ENCODE data around the gene PLCH1. TPM values are rescaled to one million over a fixed set of nuclear protein-coding genes. Genes with fewer than 3 reads are reported as not detected.

The PLCH1 gene
- total and polyA plus RNA-seq, 2 of the 8 experiments (the other 6 are each of a cell fraction or from before 2014, with no cell fraction given): 5.8 to 17.2 TPM

DNA sequence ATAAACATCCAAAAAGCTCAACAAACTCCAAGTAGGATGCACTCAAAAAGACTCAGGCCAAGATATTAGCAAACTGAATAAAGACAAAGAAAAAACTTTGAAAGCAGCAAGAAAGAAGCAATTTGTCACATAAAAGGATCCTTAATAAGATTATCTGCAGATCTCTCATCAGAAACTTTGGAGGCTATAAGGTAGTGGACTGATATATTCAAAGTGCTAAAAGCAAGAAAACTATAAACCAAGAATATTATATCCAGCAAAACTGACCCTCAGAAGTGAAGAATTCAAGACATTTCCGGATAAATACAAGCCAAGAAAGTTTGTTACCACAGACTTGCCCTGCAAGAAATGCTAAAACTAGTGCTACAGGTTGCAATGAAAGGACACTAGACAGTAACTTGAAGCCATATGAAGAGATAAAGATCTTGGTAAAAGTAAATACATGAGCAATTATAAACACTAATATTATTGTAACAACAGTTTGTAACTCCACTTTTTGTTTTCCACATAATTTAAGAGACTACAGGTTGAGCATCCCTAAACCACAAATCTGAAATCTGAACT, 37.6 kb upstream of the PLCH1 start:
- no peaks in the 10 kb centered on the region for H3K9me3 ChIP-seq (ENCODE audit: insufficient read depth in 2 of 2, low read depth in 1 of 2, low read length in 1 of 2)
- H3K4ac ChIP-seq (replicated peaks; ENCODE audit: insufficient read length, low read depth, low read length): no peak overlapping the region
- WGBS, 2 experiments (ENCODE audit: extremely low coverage in 1 of 2, insufficient coverage in 1 of 2, insufficient read length in 1 of 2, insufficient replicate concordance in 2 of 2, low coverage in 1 of 2, low lambda C conversion rate in 2 of 2, missing lambda C conversion rate in 1 of 2): 88% methylated on average over 1 of the region's 1 CpG; no CpG with 5 or more reads in 1 of the 2 experiments
- H4K20me1 ChIP-seq (replicated peaks in 1 of 2; ENCODE audit: control insufficient read depth in 1 of 2, insufficient read depth in 2 of 2, low read length in 2 of 2): no peaks in the 10 kb centered on the region
- H2AK5ac ChIP-seq (ENCODE audit: low read depth, low read length): no peak overlapping the region
- H3K79me1 ChIP-seq (ENCODE audit: low read depth, low read length): no peaks in the 10 kb centered on the region
- no peaks in the 10 kb centered on the region for H3K27me3 ChIP-seq (replicated peaks in 1 of 4; ENCODE audit: control insufficient read depth in 3 of 4, extremely low read depth in 1 of 4, insufficient read depth in 3 of 4, low read length in 3 of 4)
- H2BK120ac ChIP-seq (replicated peaks; ENCODE audit: low read depth, low read length): no peak overlapping the region
- no peak overlapping the region for H3K14ac ChIP-seq (ENCODE audit: insufficient read length)
- no peak overlapping the region for H3K9ac ChIP-seq (replicated peaks in 1 of 4; ENCODE audit: extremely low read depth in 1 of 4, low read depth in 3 of 4, low read length in 3 of 4)
- no peak for DNase-seq (ENCODE audit: low read depth in 1 of 2, low spot score in 2 of 2)
- FAIRE-seq: no peak
- no peak overlapping the region for H2AFZ ChIP-seq (ENCODE audit: low read length)
- TF ChIP-seq NANOG (IDR thresholded peaks at IDR 0.05; ENCODE audit: insufficient read depth, low read depth, low read length, poor library complexity, severe bottlenecking): no peak
- no peak for TF ChIP-seq CEBPB (IDR thresholded peaks at IDR 0.05; ENCODE audit: low read depth, low read length)
- TF ChIP-seq BACH1 (IDR thresholded peaks at IDR 0.05; ENCODE audit: low read length): no peak
- TF ChIP-seq KDM4A (IDR thresholded peaks at IDR 0.05; ENCODE audit: low read depth, low read length, severe bottlenecking): no peak
- TF ChIP-seq SIRT6 (IDR thresholded peaks at IDR 0.05; ENCODE audit: low read length): no peak
- TF ChIP-seq, protein P1, sequence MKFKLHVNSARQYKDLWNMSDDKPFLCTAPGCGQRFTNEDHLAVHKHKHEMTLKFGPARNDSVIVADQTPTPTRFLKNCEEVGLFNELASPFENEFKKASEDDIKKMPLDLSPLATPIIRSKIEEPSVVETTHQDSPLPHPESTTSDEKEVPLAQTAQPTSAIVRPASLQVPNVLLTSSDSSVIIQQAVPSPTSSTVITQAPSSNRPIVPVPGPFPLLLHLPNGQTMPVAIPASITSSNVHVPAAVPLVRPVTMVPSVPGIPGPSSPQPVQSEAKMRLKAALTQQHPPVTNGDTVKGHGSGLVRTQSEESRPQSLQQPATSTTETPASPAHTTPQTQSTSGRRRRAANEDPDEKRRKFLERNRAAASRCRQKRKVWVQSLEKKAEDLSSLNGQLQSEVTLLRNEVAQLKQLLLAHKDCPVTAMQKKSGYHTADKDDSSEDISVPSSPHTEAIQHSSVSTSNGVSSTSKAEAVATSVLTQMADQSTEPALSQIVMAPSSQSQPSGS (IDR thresholded peaks at IDR 0.05; ENCODE audit: low read length): no peak
- TF ChIP-seq SP4 (IDR thresholded peaks at IDR 0.05; ENCODE audit: low read length): no peak
- ChIA-PET CTCF (ENCODE audit: partially characterized antibody) (no interaction called here), POLR2A (ENCODE audit: partially characterized antibody) (interaction anchor here (0.7 kb wide), 1 partner anchor 23 kb away, joined by 3 read pairs; no protein-coding TSS in a partner anchor)
- H3K4me2 ChIP-seq (ENCODE audit: insufficient read depth in 1 of 2, low read depth in 2 of 2, low read length in 2 of 2): no peak overlapping the region
- no peaks in the 10 kb centered on the region for H3K79me2 ChIP-seq (ENCODE audit: control insufficient read depth in 1 of 2, insufficient read depth in 2 of 2, low read length in 2 of 2)
- no peak overlapping the region for H2BK5ac ChIP-seq (ENCODE audit: low read depth, low read length)
- H3K4me1 ChIP-seq (replicated peaks in 1 of 4; ENCODE audit: control insufficient read depth in 3 of 4, insufficient read depth in 4 of 4, low read length in 3 of 4): no peaks in the 10 kb centered on the region
- H4K91ac ChIP-seq (replicated peaks; ENCODE audit: insufficient read length, low read length): no peak overlapping the region
- H2BK12ac ChIP-seq (ENCODE audit: low read depth, low read length): no peak overlapping the region
- no peak overlapping the region for H4K5ac ChIP-seq (ENCODE audit: insufficient read length, low read depth, low read length)
- no peak overlapping the region for H3K23ac ChIP-seq (ENCODE audit: insufficient read length)
- H3K36me3 ChIP-seq (ENCODE audit: control insufficient read depth in 2 of 4, insufficient read depth in 4 of 4, low read length in 3 of 4): no peaks in the 10 kb centered on the region
- no peaks in the 10 kb centered on the region; the same call in 1 of the 2 replicates for H3K23me2 ChIP-seq (ENCODE audit: low read depth, low read length)
- H4K8ac ChIP-seq (ENCODE audit: extremely low read depth, insufficient read depth, low read length): no peak overlapping the region
- H3K56ac ChIP-seq (replicated peaks; ENCODE audit: insufficient read length, low read depth, low read length): no peak overlapping the region
- no peak overlapping the region for H2BK15ac ChIP-seq (ENCODE audit: low read length)
- no peak overlapping the region for H2BK20ac ChIP-seq (ENCODE audit: low read length)
- H3K27ac ChIP-seq (ENCODE audit: low read depth, low read length): no peak overlapping the region
- no peak overlapping the region for H3K4me3 ChIP-seq (ENCODE audit: extremely low read depth in 1 of 4, insufficient read depth in 2 of 4, low read depth in 3 of 4, low read length in 4 of 4)
- H3K18ac ChIP-seq (ENCODE audit: extremely low read depth, low read length): no peak overlapping the region

Measured in H1 (cell line).